Kidney (tissue), 14 donors: ENCODE data around the gene CCDC8. TPM values are rescaled to one million over a fixed set of nuclear protein-coding genes. Genes with fewer than 3 reads are reported as not detected.
"Not testable (repeated sequence)": the region's sequence is repeated elsewhere in the genome, so short reads cannot be mapped to it uniquely, and the experiment has no call there.

ENCODE experiments used
- DNase-seq, 5 donors: peaks; one replicate each; pipeline ENCODE4 v3.0.0-alpha.2; 2013 to 2020
- FAIRE-seq: peaks from 2 replicates; lab custom pipeline; 2012; peaks lifted over from hg19 to GRCh38; lab: Jason Lieb, UNC
- H3K27ac ChIP-seq, 2 donors: one replicate each; pipeline ENCODE4 v1.7.0; 2013; ENCODE audit warnings: low read depth in 2 of 2, low read length in 2 of 2, inconsistent platforms in 1 of 2
- H3K27me3 ChIP-seq: one replicate; pipeline ENCODE4 v1.7.1; 2013; ENCODE audit warnings: low read length, inconsistent platforms; ENCODE audit not compliant: control insufficient read depth, insufficient read depth
- H3K36me3 ChIP-seq, 3 donors: one replicate each; pipeline versions ENCODE4 v1.7.0 to v1.7.1; 2013; ENCODE audit warnings: low read length in 3 of 3, control low read depth in 1 of 3, inconsistent platforms in 1 of 3; ENCODE audit not compliant: insufficient read depth in 3 of 3, control insufficient read depth in 2 of 3
- H3K4me1 ChIP-seq, 3 donors: one replicate each; pipeline versions ENCODE4 v1.7.0 to v1.7.1; 2013; ENCODE audit warnings: low read length in 3 of 3, inconsistent platforms in 1 of 3, low read depth in 1 of 3; ENCODE audit not compliant: control insufficient read depth in 2 of 3, insufficient read depth in 2 of 3
- H3K4me3 ChIP-seq, 3 donors: one replicate each; pipeline versions ENCODE4 v1.7.0 to v1.8.1; 2013; ENCODE audit warnings: low read length in 3 of 3, control low read depth in 1 of 3, inconsistent platforms in 1 of 3
- H3K9ac ChIP-seq, 3 donors: one replicate each; pipeline versions ENCODE4 v1.7.0 to v1.7.1; 2013; ENCODE audit warnings: low read length in 3 of 3, control low read depth in 1 of 3, inconsistent platforms in 1 of 3
- H3K9me3 ChIP-seq, 3 donors: one replicate each; pipeline versions ENCODE4 v1.7.0 to v1.7.1; 2013; ENCODE audit warnings: low read length in 3 of 3, control low read depth in 1 of 3, inconsistent platforms in 1 of 3; ENCODE audit not compliant: control insufficient read depth in 2 of 3, insufficient read depth in 1 of 3
- CTCF ChIP-seq: IDR thresholded peaks from 3 replicates; pipeline ENCODE4 v1.5.1; 2012; ENCODE audit warnings: mild to moderate bottlenecking, moderate library complexity, borderline replicate concordance; ENCODE audit not compliant: insufficient read depth; ENCODE audit errors: extremely low read depth
- intact Hi-C: fragments of 100-400 bp; cut with DNase I; formaldehyde crosslinking; loops from one replicate; pipeline ENCODE4 v1.11.1; 2022
- polyA plus RNA-seq: library from polyadenylated mRNA; stranded (reverse); fragments of 350-450 nt; fragmentation: Illumina TruSeq; extraction: RNeasy Lipid Tissue Mini Kit (QIAGEN cat#74804); gene quantifications from one replicate; pipeline ENCODE4 v1.2.3, GENCODE V29; 2014; ENCODE audit warnings: low read depth, low replicate concordance; ENCODE audit not compliant: insufficient read depth
- total RNA-seq: library from RNA; stranded (reverse); fragmentation: NEBNext Ultra II Directional; extraction: Animal tissue kit (Norgen Biotek cat#: 25700); gene quantifications from one replicate; pipeline ENCODE4 v1.2.1, GENCODE V29; 2021
- donor health status: control.
- donor health status: control.
- donor health status: control.
- donor health status: control.
- donor health status: control.
- donor health status: DM: yes; HTN: yes; CAD: no.
- donor health status: Normal renal cell carcinoma (clear cell type).

CCDC8 gene
- total and polyA plus RNA-seq, 2 donors from 2014 or later = 18.9 to 21.0 TPM

DNA sequence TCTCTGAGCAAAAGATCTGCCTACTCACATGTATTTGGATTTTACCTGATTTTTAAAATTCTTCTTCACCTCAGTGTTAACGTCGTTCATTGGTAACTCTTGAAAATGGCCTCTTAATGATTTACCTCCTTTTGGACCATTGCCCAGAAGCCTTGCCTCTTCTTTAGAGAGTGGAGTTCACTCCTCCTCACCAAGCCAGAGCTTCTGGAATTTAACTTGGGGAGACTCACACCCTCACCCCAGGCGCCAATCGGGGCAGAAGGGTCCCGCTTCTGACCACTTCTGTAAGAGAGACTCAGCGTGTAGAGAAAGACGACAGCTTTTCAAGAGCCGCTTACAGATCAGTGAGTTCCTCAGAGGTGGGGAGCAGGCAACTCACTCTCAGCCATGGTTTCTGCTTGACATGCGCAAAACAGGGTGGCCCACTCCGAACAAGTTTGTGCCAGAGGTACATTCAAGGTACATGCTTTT, 12.7 kb upstream of the CCDC8 start:
- DNase-seq (peak; percentile 56 to 97 (median 64)), FAIRE-seq (no peak)
- Histone ChIP-seq H3K9me3 (no peaks in the 10 kb centered on the region), H3K27ac (peak overlapping the region; percentile 73 to 80), H3K4me3 (peak overlapping the region; percentile 78 to 83 (median 79)), H3K9ac (peak overlapping the region; percentile 31 to 59 (median 52)), H3K27me3 (no peaks in the 10 kb centered on the region), H3K36me3 (no peaks in the 10 kb centered on the region), H3K4me1 (peaks cover 2 to 9% (median 8%) of the 10 kb centered on the region in 3 donors)
- intact Hi-C loops = no loop called here
- TF ChIP-seq CTCF = no peak

- H3K27ac ChIP-seq = no peak overlapping the region
- H3K36me3 ChIP-seq = no peaks in the 10 kb centered on the region
- H3K4me1 ChIP-seq = peaks cover 2 to 9% (median 4%) of the 10 kb centered on the region in 3 donors
- no peak for TF ChIP-seq CTCF
- H3K27me3 ChIP-seq = no peaks in the 10 kb centered on the region
- FAIRE-seq (no peak), DNase-seq (peak in 1 of 5 donors; percentile 2)
- H3K4me3 ChIP-seq = no peak overlapping the region
- H3K9ac ChIP-seq = no peak overlapping the region
- intact Hi-C loops = no loop called here
- no peaks in the 10 kb centered on the region for H3K9me3 ChIP-seq
Observed at GRCh38 chr19:46423188-46423587, 9.8 kb upstream of the CCDC8 start.

- no peak for TF ChIP-seq CTCF
- Histone ChIP-seq H3K4me1 (peaks cover 2 to 9% (median 4%) of the 10 kb centered on the region in 3 donors), H3K27me3 (no peaks in the 10 kb centered on the region), H3K27ac (no peak overlapping the region), H3K9ac (no peak overlapping the region), H3K4me3 (no peak overlapping the region), H3K9me3 (no peaks in the 10 kb centered on the region), H3K36me3 (no peaks in the 10 kb centered on the region)
- intact Hi-C loops = no loop called here
- FAIRE-seq (no peak), DNase-seq (peak in 1 of 5 donors; percentile 10)
Observed at GRCh38 chr19:46422344-46422743, 9.0 kb upstream of the CCDC8 start.

DNA sequence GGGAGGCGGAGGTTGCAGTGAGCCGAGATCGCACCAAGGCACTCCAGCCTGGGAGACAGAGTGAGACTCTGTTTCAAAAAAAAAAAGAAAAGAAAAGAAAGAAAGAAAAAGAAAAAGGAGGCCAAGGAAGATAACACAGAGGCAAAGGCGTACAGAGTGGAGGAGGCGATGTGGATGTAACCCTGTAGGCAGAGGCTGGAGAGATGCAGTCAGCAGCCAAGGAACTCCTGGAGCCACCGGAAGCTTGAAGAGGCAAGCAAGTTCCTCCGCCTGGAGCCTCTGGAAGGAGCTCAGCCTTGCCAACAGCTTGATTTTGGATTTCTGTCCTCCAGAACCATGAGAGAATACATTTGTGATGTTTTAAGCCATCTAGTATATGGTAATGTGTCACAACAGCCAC, 6.7 kb upstream of the CCDC8 start:
- Histone ChIP-seq H3K27me3 (no peaks in the 10 kb centered on the region), H3K9ac (no peak overlapping the region), H3K4me1 (no peaks in the 10 kb centered on the region), H3K27ac (no peak overlapping the region), H3K36me3 (no peaks in the 10 kb centered on the region), H3K9me3 (no peaks in the 10 kb centered on the region), H3K4me3 (no peak overlapping the region)
- TF ChIP-seq CTCF = no peak
- DNase-seq (peak in 1 of 5 donors; percentile 25), FAIRE-seq (no peak)
- intact Hi-C loops = no loop called here

- H3K27me3 ChIP-seq, H3K36me3 ChIP-seq, H3K4me1 ChIP-seq, H3K9me3 ChIP-seq, FAIRE-seq, intact Hi-C loops: not testable (repeated sequence)
- DNase-seq = peak; percentile 97 to 98 (median 98)
- Histone ChIP-seq H3K27ac (peak overlapping the region; percentile 51 to 80), H3K9ac (peak overlapping the region in 1 of 3 donors; percentile 40), H3K4me3 (peak overlapping the region; percentile 34 to 46 (median 43))
Observed at GRCh38 chr19:46415804-46416709, 2.7 kb upstream of the CCDC8 start.
